Ovary (tissue), 9 donors: Measurements from ENCODE around the gene CST3. TPM values are rescaled to one million over a fixed set of nuclear protein-coding genes. Genes with fewer than 3 reads are reported as not detected.

Experiments used
- DNase-seq, 5 donors: peaks; one replicate each; pipeline ENCODE4 v3.0.0-alpha.2; 2019 to 2020
- H3K27ac ChIP-seq, 2 donors: fragments of 200-600 bp; one replicate each; pipeline versions ENCODE4 v1.5.1 to v1.8.0; 2019 to 2022
- H3K27me3 ChIP-seq: fragments of 200-600 bp; one replicate; pipeline ENCODE4 v1.8.0; 2022
- H3K36me3 ChIP-seq: fragments of 200-600 bp; sonication (generic); one replicate; pipeline ENCODE4 v1.5.1; 2019
- H3K4me1 ChIP-seq: one replicate; pipeline ENCODE4 v1.8.1; 2013; ENCODE audit warnings: mild to moderate bottlenecking, moderate library complexity; ENCODE audit not compliant: insufficient read depth
- H3K4me3 ChIP-seq: fragments of 200-600 bp; sonication (generic); one replicate; pipeline ENCODE4 v1.5.1; 2017
- H3K9me3 ChIP-seq, 2 donors: fragments of 200-600 bp in 1 of 2; sonication (generic) in 1 of 2; one replicate each; pipeline versions ENCODE4 v1.5.1 to v1.8.1; 2013 to 2019; ENCODE audit warnings: mild to moderate bottlenecking in 1 of 2, moderate library complexity in 1 of 2
- CTCF ChIP-seq, 3 donors: fragments of 450-650 bp in 2 of 3; fragments of 200-600 bp in 1 of 3; IDR thresholded peaks; one replicate each; pipeline versions ENCODE4 v1.5.1 to v1.8.0; 2016 to 2022; ENCODE audit warnings: antibody characterized with exemption in 3 of 3, mild to moderate bottlenecking in 1 of 3
- EP300 ChIP-seq: sonication (generic); formaldehyde crosslinking; IDR thresholded peaks from one replicate; pipeline ENCODE4 v1.6.1; 2017; ENCODE audit warnings: antibody characterized with exemption
- POLR2A ChIP-seq: fragments of 450-650 bp; IDR thresholded peaks from one replicate; pipeline ENCODE4 v1.6.1; 2017; ENCODE audit warnings: antibody characterized with exemption, mild to moderate bottlenecking, moderate library complexity
- WGBS, 3 donors: extraction: QIAGEN DNeasy Blood & Tissue Kit in 1 of 3; methylation state at CpG; one replicate each; pipeline versions ENCODE4 v1.1.5 to v1.1.7; 2013 to 2017; 5-methylcytosine and 5-hydroxymethylcytosine counted together
- intact Hi-C, 4 donors: fragments of 100-400 bp; cut with DNase I; formaldehyde crosslinking; loops; one replicate each; pipeline versions ENCODE4 v1.11.0 to v1.15.1; 2022 to 2023
- polyA plus RNA-seq, 2 donors: library from polyadenylated mRNA; stranded (reverse); fragments of 200-250 nt in 1 of 2; fragments of 350-450 nt in 1 of 2; fragmentation: Illumina TruSeq in 1 of 2; extraction: RNeasy Lipid Tissue Mini Kit (QIAGEN cat#74804) in 1 of 2; gene quantifications; one replicate each; pipeline ENCODE4 v1.2.3, GENCODE V29; 2013 to 2014
- total RNA-seq, 7 donors: library from RNA; depleted of rRNA in 2 of 7; stranded (reverse); fragments of >200 nt in 2 of 7; fragmentation: NEBNext Ultra II Directional in 3 of 7; extraction: Animal tissue kit (Norgen Biotek cat#: 25700) in 3 of 7; gene quantifications; one replicate each; pipeline versions ENCODE4 v1.1.0 to v1.2.4, GENCODE V29; 2016 to 2023
- donor health status: DM: no; HTN: no; CAD: no; lungs with moderate emphysema.
- donor health status: DM: no; HTN: no; CAD: no.
- donor health status: Bipolar disorder and iron deficiency.
- donor health status: DM: yes; HTN: yes; CAD: no.
- donor health status: DM: no; HTN: no; CAD: no.
- donor health status: DM: yes; HTN: yes; CAD: no.

Gene CST3
- total and polyA plus RNA-seq, 9 donors = 317 to 889 (median 404) TPM

- no peaks in the 10 kb centered on the region for H3K27me3 ChIP-seq
- H3K9me3 ChIP-seq = no peaks in the 10 kb centered on the region
- WGBS, 3 donors = 87 to 100% (median 94%) methylated on average over 1 of the region's 1 CpG
- no peak overlapping the region for H3K4me3 ChIP-seq
- DNase-seq = no peak
- H3K36me3 ChIP-seq = no peaks in the 10 kb centered on the region
- no peak overlapping the region for H3K27ac ChIP-seq
- TF ChIP-seq EP300 (no peak), POLR2A (no peak), CTCF (IDR thresholded peaks at IDR 0.05) (no peak)
- H3K4me1 ChIP-seq = no peaks in the 10 kb centered on the region
- intact Hi-C loops = no loop called here
These were observed 34.4 kb upstream of the CST3 start for GRCh38 chr20:23672158-23672557.

GRCh38 chr20:23671479-23671878 lies 33.7 kb upstream of the CST3 start:
- TF ChIP-seq EP300 (no peak), POLR2A (no peak), CTCF (IDR thresholded peaks at IDR 0.05) (no peak)
- no peaks in the 10 kb centered on the region for H3K36me3 ChIP-seq
- intact Hi-C loops = no loop called here
- H3K27ac ChIP-seq = no peak overlapping the region
- no peaks in the 10 kb centered on the region for H3K9me3 ChIP-seq
- no peak overlapping the region for H3K4me3 ChIP-seq
- no peaks in the 10 kb centered on the region for H3K4me1 ChIP-seq
- no peak for DNase-seq
- no peaks in the 10 kb centered on the region for H3K27me3 ChIP-seq
- 60 to 73% (median 61%) methylated on average over 3 of the region's 3 CpGs for WGBS, 3 donors

- Histone ChIP-seq H3K36me3 (no peaks in the 10 kb centered on the region), H3K27ac (no peak overlapping the region), H3K4me1 (no peaks in the 10 kb centered on the region), H3K27me3 (no peaks in the 10 kb centered on the region), H3K4me3 (no peak overlapping the region), H3K9me3 (no peaks in the 10 kb centered on the region)
- 41 to 67% (median 54%) methylated on average over 1 of the region's 1 CpG for WGBS, 3 donors
- no peak for DNase-seq
- TF ChIP-seq CTCF (IDR thresholded peaks at IDR 0.05) (no peak), EP300 (no peak), POLR2A (no peak)
- intact Hi-C loops = no loop called here
These were observed 32.6 kb upstream of the CST3 start for GRCh38 chr20:23670361-23670760.

- Histone ChIP-seq H3K27ac (no peak overlapping the region), H3K4me1 (no peaks in the 10 kb centered on the region), H3K36me3 (no peaks in the 10 kb centered on the region), H3K27me3 (no peaks in the 10 kb centered on the region), H3K4me3 (no peak overlapping the region), H3K9me3 (no peaks in the 10 kb centered on the region)
- DNase-seq = no peak
- TF ChIP-seq CTCF (IDR thresholded peaks at IDR 0.05) = no peak
- no peak for TF ChIP-seq POLR2A
- TF ChIP-seq EP300 = no peak
- 88 to 93% (median 91%) methylated on average over 7 of the region's 7 CpGs for WGBS, 3 donors
- intact Hi-C loops = no loop called here
These were observed 32.1 kb upstream of the CST3 start for GRCh38 chr20:23669866-23670265.

GRCh38 chr20:23669327-23669726 lies 31.6 kb upstream of the CST3 start:
- Histone ChIP-seq H3K4me3 (no peak overlapping the region), H3K36me3 (no peaks in the 10 kb centered on the region), H3K9me3 (no peaks in the 10 kb centered on the region), H3K4me1 (no peaks in the 10 kb centered on the region), H3K27me3 (no peaks in the 10 kb centered on the region), H3K27ac (no peak overlapping the region)
- WGBS, 3 donors = 95 to 98% (median 96%) methylated on average over 1 of the region's 1 CpG
- DNase-seq = no peak
- no peak for TF ChIP-seq POLR2A
- no peak for TF ChIP-seq EP300
- TF ChIP-seq CTCF (IDR thresholded peaks at IDR 0.05) = no peak
- intact Hi-C loops = no loop called here
